K562 (cell line): ENCODE measurements around the gene RGS7BP. TPM values are rescaled to one million over a fixed set of nuclear protein-coding genes. Genes with fewer than 3 reads are reported as not detected.

ENCODE experiments used
- ATAC-seq: fragments of 200-7000 bp; cut with Tn5 transposase; 3 replicates; pipeline ENCODE4 v1.9.1; 2020; ENCODE audit warnings: moderate library complexity
- BruUV-seq: library from RNA; stranded (reverse); fragments of 400-500 nt; replicated peaks from 2 replicates; lab custom pipeline; 2021; lab: Mats Ljungman, UMichigan
- CTCF ChIA-PET: fragments of 300-600 bp; formaldehyde crosslinking; extraction: SDS; loops from one replicate; lab custom pipeline; 2021; ENCODE audit warnings: low intra/inter-chr PET ratio; lab: Yijun Ruan, JAX
- POLR2A ChIA-PET: fragments of 300-600, 350-650 bp; sonication (Branson Sonifier 250); formaldehyde crosslinking; extraction: SDS; loops from one replicate; lab custom pipeline; 2021; ENCODE audit warnings: antibody characterized with exemption, inconsistent platforms; lab: Yijun Ruan, JAX
- DNase-seq, 4 experiments: peaks; one replicate each; pipeline versions ENCODE4 v3.0.0 to v3.0.0-alpha.2; 2011 to 2018; ENCODE audit warnings: low spot score in 3 of 4, mixed read lengths in 3 of 4; ENCODE audit errors: extremely low read depth in 1 of 4
- FAIRE-seq: peaks from 2 replicates; lab custom pipeline; 2011; peaks lifted over from hg19 to GRCh38; lab: Jason Lieb, UNC
- H2AFZ ChIP-seq: 2 replicates; pipeline ENCODE4 v1.6.0; 2011; ENCODE audit warnings: low read depth, low read length, control low read depth, inconsistent platforms
- H3K27ac ChIP-seq: fragments of 200-600 bp; 3 replicates; pipeline ENCODE4 v1.8.0; 2011; ENCODE audit warnings: low read depth, mild to moderate bottlenecking, control low read depth, inconsistent platforms, low read length, moderate library complexity, mixed read lengths; ENCODE audit errors: extremely low read depth
- H3K27me3 ChIP-seq, 2 experiments: fragments of 300-600 bp in 1 of 2; 2 replicates in 1 of 2; 3 replicates in 1 of 2; pipeline versions ENCODE4 v1.6.0 to v1.8.0; 2011; ENCODE audit warnings: inconsistent platforms in 2 of 2, low read length in 2 of 2, mild to moderate bottlenecking in 1 of 2, mixed read lengths in 1 of 2, moderate library complexity in 1 of 2; ENCODE audit not compliant: control insufficient read depth in 2 of 2, insufficient read depth in 2 of 2
- H3K36me3 ChIP-seq: fragments of 300-600 bp; 3 replicates; pipeline ENCODE4 v1.8.0; 2011; ENCODE audit warnings: mild to moderate bottlenecking, low read length, inconsistent platforms; ENCODE audit not compliant: control insufficient read depth, insufficient read depth
- H3K4me1 ChIP-seq, 2 experiments: fragments of 200-600 bp in 1 of 2; replicated peaks in 1 of 2; 2 replicates in 1 of 2; 3 replicates in 1 of 2; pipeline versions ENCODE4 v1.5.1 to v1.8.0; 2011; ENCODE audit warnings: inconsistent platforms in 2 of 2, low read length in 2 of 2, mild to moderate bottlenecking in 1 of 2, mixed read lengths in 1 of 2, moderate library complexity in 1 of 2; ENCODE audit not compliant: control insufficient read depth in 2 of 2, insufficient read depth in 2 of 2
- H3K4me2 ChIP-seq: 2 replicates; pipeline ENCODE4 v1.6.1; 2011; ENCODE audit warnings: low read length, control low read depth, inconsistent platforms, mixed read lengths; ENCODE audit not compliant: insufficient read depth
- H3K4me3 ChIP-seq: fragments of 200-600 bp; sonication (generic), shearing (Covaris generic); 2 replicates; pipeline ENCODE4 v1.5.1; 2016; ENCODE audit warnings: control low read depth, inconsistent platforms
- H3K79me2 ChIP-seq: fragments of 200-600 bp; 3 replicates; pipeline ENCODE4 v1.8.0; 2011; ENCODE audit warnings: low read length, inconsistent platforms; ENCODE audit not compliant: control insufficient read depth, insufficient read depth
- H3K9ac ChIP-seq, 2 experiments: 2 replicates each; pipeline versions ENCODE4 v1.6.0 to v1.6.1; 2011; ENCODE audit warnings: low read depth in 2 of 2, low read length in 2 of 2, control low read depth in 1 of 2, inconsistent platforms in 1 of 2, mild to moderate bottlenecking in 1 of 2, mixed read lengths in 1 of 2; ENCODE audit not compliant: insufficient read depth in 1 of 2
- H3K9me1 ChIP-seq: one replicate; pipeline ENCODE4 v1.6.0; 2011; ENCODE audit warnings: inconsistent platforms, mild to moderate bottlenecking, low read length, moderate library complexity; ENCODE audit not compliant: control insufficient read depth, insufficient read depth
- H3K9me3 ChIP-seq: replicated peaks from 2 replicates; pipeline ENCODE4 v1.5.1; 2011; ENCODE audit warnings: low read depth, low read length, inconsistent platforms; ENCODE audit not compliant: control insufficient read depth, insufficient read depth
- H4K20me1 ChIP-seq: replicated peaks from 2 replicates; pipeline ENCODE4 v1.6.1; 2011; ENCODE audit warnings: low read length, inconsistent platforms, mixed read lengths; ENCODE audit not compliant: control insufficient read depth, insufficient read depth
- CHCHD3 ChIP-seq: fragments of 250-450 bp; sonication (Bioruptor Pico); IDR thresholded peaks from 2 replicates; pipeline ENCODE4 v2.1.2; 2022; ENCODE audit warnings: mild to moderate bottlenecking
- DMBX1 ChIP-seq: fragments of 250-450 bp; sonication (Bioruptor Pico); IDR thresholded peaks from 2 replicates; pipeline ENCODE4 v1.8.0; 2022; ENCODE audit warnings: inconsistent platforms, mild to moderate bottlenecking, moderate library complexity, borderline replicate concordance
- FOXA3 ChIP-seq, 2 experiments: fragments of 450-650 bp in 1 of 2; sonication (generic) in 1 of 2; formaldehyde crosslinking; IDR thresholded peaks in 1 of 2; conservative IDR thresholded peaks in 1 of 2; 2 replicates each; pipeline versions ENCODE4 v1.4.0 to v1.8.0; 2020 to 2022; ENCODE audit warnings: mild to moderate bottlenecking in 2 of 2, missing genetic modification reagents in 1 of 2
- HNRNPL ChIP-seq: fragments of 200-400 bp; formaldehyde crosslinking; IDR thresholded peaks from 2 replicates; pipeline ENCODE4 v1.6.1; 2017; ENCODE audit warnings: low read depth, mild to moderate bottlenecking, low read length
- IRF2 ChIP-seq: sonication (generic); formaldehyde crosslinking; IDR thresholded peaks from 2 replicates; pipeline ENCODE4 v1.8.1; 2022; ENCODE audit warnings: mild to moderate bottlenecking, missing genetic modification reagents
- KDM5B ChIP-seq: fragments of 200-600 bp; sonication (generic); IDR thresholded peaks from 2 replicates; pipeline ENCODE4 v1.6.1; 2012; ENCODE audit warnings: low read depth, mild to moderate bottlenecking, moderate library complexity, low read length, control low read depth, inconsistent platforms; ENCODE audit not compliant: insufficient replicate concordance
- MAFF ChIP-seq: IDR thresholded peaks from 2 replicates; pipeline ENCODE4 v1.6.1; 2012; ENCODE audit warnings: low read length, improper control_type of control experiment
- MTA3 ChIP-seq: fragments of 450-650 bp; formaldehyde crosslinking; IDR thresholded peaks from 2 replicates; pipeline ENCODE4 v1.6.1; 2017; ENCODE audit warnings: mild to moderate bottlenecking, borderline replicate concordance
- MYC ChIP-seq, 2 experiments: fragments of 250-450 bp in 1 of 2; sonication (Bioruptor Pico) in 1 of 2; IDR thresholded peaks; 2 replicates each; pipeline versions ENCODE4 v1.5.1 to v1.6.1; 2012 to 2021; ENCODE audit warnings: low read depth in 2 of 2, borderline replicate concordance in 1 of 2, improper control_type of control experiment in 1 of 2, low read length in 1 of 2, mild to moderate bottlenecking in 1 of 2, moderate library complexity in 1 of 2
- NFATC3 ChIP-seq: fragments of 450-650 bp; IDR thresholded peaks from 2 replicates; pipeline ENCODE4 v1.6.1; 2017; ENCODE audit warnings: mild to moderate bottlenecking
- SMARCA4 ChIP-seq: fragments of 450-650 bp; IDR thresholded peaks from 2 replicates; pipeline ENCODE4 v1.6.1; 2016
- SNRNP70 ChIP-seq: fragments of 200-400 bp; formaldehyde crosslinking; optimal IDR thresholded peaks from 2 replicates; pipeline ENCODE3; 2017; ENCODE audit warnings: low read depth, low read length
- TFAM ChIP-seq: fragments of 250-450 bp; sonication (Bioruptor Pico); conservative IDR thresholded peaks from 2 replicates; pipeline ENCODE4 v1.5.0; 2021; ENCODE audit warnings: mild to moderate bottlenecking, moderate library complexity
- U2AF2 ChIP-seq: fragments of 200-400 bp; formaldehyde crosslinking; optimal IDR thresholded peaks from 2 replicates; pipeline ENCODE3; 2017; ENCODE audit warnings: low read depth, mild to moderate bottlenecking, low read length
- ZNF197 ChIP-seq: fragments of 200-800 bp; sonication (Bioruptor generic); IDR thresholded peaks from 2 replicates; pipeline ENCODE4 v1.6.1; 2016; ENCODE audit warnings: low read depth, missing genetic modification characterization, missing compliant biosample characterization
- ZNF274 ChIP-seq: IDR thresholded peaks from 2 replicates; pipeline ENCODE4 v1.6.1; 2011; ENCODE audit warnings: low read depth, mild to moderate bottlenecking, low read length, moderate library complexity, borderline replicate concordance
- ZNF436 ChIP-seq: fragments of 250-450, 450-650 bp; sonication (Bioruptor Pico); formaldehyde crosslinking; IDR thresholded peaks from 2 replicates; pipeline ENCODE4 v1.7.0; 2020; ENCODE audit warnings: mild to moderate bottlenecking
- ZNF668 ChIP-seq: fragments of 250-450 bp; sonication (Bioruptor Pico); IDR thresholded peaks from 2 replicates; pipeline ENCODE4 v1.8.0; 2022; ENCODE audit warnings: mild to moderate bottlenecking, inconsistent platforms
- ZNF830 ChIP-seq: fragments of 250-450 bp; sonication (Bioruptor Pico); IDR thresholded peaks from 2 replicates; pipeline ENCODE4 v1.5.0; 2021; ENCODE audit warnings: mild to moderate bottlenecking
- WGBS: fragments of 100-300 bp; shearing (Covaris generic); methylation state at CpG from one replicate; pipeline ENCODE4 v1.1.6; 2016; ENCODE audit warnings: low coverage, mixed read lengths; ENCODE audit not compliant: insufficient coverage; ENCODE audit errors: missing lambda C conversion rate; 5-methylcytosine and 5-hydroxymethylcytosine counted together
- in situ Hi-C: fragments of 300-500 bp; cut with MboI; formaldehyde crosslinking; loops from 4 replicates; pipeline ENCODE4 v1.15.0; 2018; ENCODE audit warnings: inconsistent platforms, mixed read lengths
- intact Hi-C: fragments of 100-400 bp; cut with micrococcal nuclease; formaldehyde crosslinking; loops from 2 replicates; pipeline ENCODE4 v1.14.2; 2022
- polyA plus RNA-seq, 8 experiments: library from polyadenylated mRNA; depleted of rRNA in 4 of 8; stranded (reverse) in 5 of 8; unstranded in 3 of 8; fragments of >200 nt; fragmentation: Nextera tagmentation in 2 of 8; fragmentation: Illumina TruSeq in 1 of 8; extraction: Ambion mirVana in 2 of 8; extraction: Trizol in 1 of 8; gene quantifications; 2 replicates each; pipeline versions ENCODE4 v1.2.1 to v1.2.3, GENCODE V29; 2011 to 2014; ENCODE audit warnings: inconsistent platforms in 1 of 8, missing spikeins in 1 of 8
- total RNA-seq, 7 experiments: library from RNA; depleted of rRNA in 6 of 7; stranded (reverse); fragments of >200 nt in 6 of 7; fragmentation: Illumina TruSeq in 2 of 7; extraction: Trizol in 2 of 7; gene quantifications; 2 replicates each; pipeline versions ENCODE4 v1.2.1 to v1.2.3, GENCODE V29; 2011 to 2021; ENCODE audit warnings: low replicate concordance in 1 of 7
- TF ChIP-seq, protein P1 (sequence below), 2 experiments: fragments of 150-350 bp in 1 of 2; IDR thresholded peaks; 2 replicates each; pipeline ENCODE4 v1.6.1; 2012 to 2016; ENCODE audit warnings: low read depth in 2 of 2, low read length in 2 of 2, mild to moderate bottlenecking in 1 of 2, moderate library complexity in 1 of 2

Gene RGS7BP
- total and polyA plus RNA-seq, 9 of the 15 experiments (the other 6 are each of a cell fraction or from before 2014, with no cell fraction given) = not detected

DNA sequence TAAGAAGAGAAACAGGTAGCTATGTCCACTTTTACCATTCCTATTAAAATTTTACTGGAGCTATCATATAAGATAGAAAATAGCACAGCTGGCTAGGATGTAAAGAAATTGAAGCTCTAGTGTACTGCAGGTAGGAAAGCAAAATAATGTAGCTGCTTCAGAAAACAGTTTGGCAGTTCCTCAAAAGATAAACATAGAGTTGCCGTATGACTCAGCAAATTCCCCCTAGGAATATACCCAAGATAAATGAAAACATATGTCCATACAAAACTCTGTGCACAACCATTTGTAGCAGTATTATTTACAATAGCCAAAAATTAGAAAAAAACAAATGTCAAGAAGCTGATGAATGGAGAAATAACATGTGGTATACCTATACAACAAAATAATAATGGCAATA, 119.9 kb downstream of the RGS7BP start (continued):
- TF ChIP-seq FOXA3 (CRISPR knock-in tag; conservative IDR thresholded peaks at IDR 0.05 in 1 of 2, IDR thresholded peaks at IDR 0.05 in 1 of 2) = 0 out of 4 replicates have a peak, but pooled peaks of 1 of the 2 experiments have one; percentile 10
- TF ChIP-seq MAFF = peak; percentile 88

DNA sequence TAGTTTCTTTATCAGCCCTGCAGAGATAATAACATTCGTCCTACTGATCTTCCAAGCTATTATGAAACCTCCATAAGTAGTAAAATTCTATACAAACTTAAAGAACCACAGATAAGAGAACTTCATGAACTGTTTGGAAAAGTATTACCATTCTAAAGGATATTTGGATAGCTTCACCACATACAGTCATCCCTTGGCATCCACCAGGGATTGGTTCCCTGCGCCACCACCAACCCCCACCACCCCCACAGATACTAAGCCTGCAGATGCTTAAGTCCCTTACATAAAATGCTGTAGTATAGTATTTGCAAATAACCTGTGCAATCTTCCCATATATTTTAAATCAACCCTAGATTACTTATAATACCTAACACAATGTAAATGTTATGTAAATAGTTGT, 123.1 kb downstream of the RGS7BP start:
- DNase-seq (no peak), FAIRE-seq (no peak), ATAC-seq (no peak)
- H3K9ac ChIP-seq = no peak overlapping the region
- H3K27ac ChIP-seq = no peak overlapping the region
- in situ Hi-C loops (loop anchor here (25.0 kb wide), 1 partner anchor 858 kb away; the partner anchor contains the start of gene ADAMTS6), intact Hi-C loops (no loop called here)
- H3K79me2 ChIP-seq = no peaks in the 10 kb centered on the region
- no peak overlapping the region for H3K4me3 ChIP-seq
- no peaks in the 10 kb centered on the region for H3K9me3 ChIP-seq
- H3K4me1 ChIP-seq = no peaks in the 10 kb centered on the region
- no peak overlapping the region for H3K4me2 ChIP-seq
- no TSS peak for BruUV-seq
- H3K9me1 ChIP-seq = no peaks in the 10 kb centered on the region
- no peaks in the 10 kb centered on the region for H3K36me3 ChIP-seq
- ChIA-PET CTCF (no interaction called here), POLR2A (interaction anchor here (0.7 kb wide), 1 partner anchor 91 kb away, joined by 3 read pairs; no protein-coding TSS in a partner anchor)
- H2AFZ ChIP-seq = no peak overlapping the region
- no peaks in the 10 kb centered on the region for H4K20me1 ChIP-seq
- WGBS = 14% methylated on average over 2 of the region's 2 CpGs
- no peaks in the 10 kb centered on the region; a peak in 1 of 5 replicates for H3K27me3 ChIP-seq
- TF ChIP-seq MTA3 (no peak), U2AF2 (no peak), TFAM (no peak), SNRNP70 (no peak), HNRNPL (no peak), ZNF436 (no peak), ZNF274 (no peak), KDM5B (no peak), SMARCA4 (no peak), CHCHD3 (no peak), MYC (IDR thresholded peaks at IDR 0.05; ENCODE audit: low read depth, low read length) (no peak), MYC (CRISPR knock-in tag; IDR thresholded peaks at IDR 0.05; ENCODE audit: borderline replicate concordance, low read depth) (no peak), ZNF197 (CRISPR knock-in tag) (no peak), DMBX1 (CRISPR knock-in tag) (no peak), IRF2 (no peak), ZNF830 (CRISPR knock-in tag) (no peak), ZNF668 (no peak), NFATC3 (no peak)
- TF ChIP-seq, protein P1, sequence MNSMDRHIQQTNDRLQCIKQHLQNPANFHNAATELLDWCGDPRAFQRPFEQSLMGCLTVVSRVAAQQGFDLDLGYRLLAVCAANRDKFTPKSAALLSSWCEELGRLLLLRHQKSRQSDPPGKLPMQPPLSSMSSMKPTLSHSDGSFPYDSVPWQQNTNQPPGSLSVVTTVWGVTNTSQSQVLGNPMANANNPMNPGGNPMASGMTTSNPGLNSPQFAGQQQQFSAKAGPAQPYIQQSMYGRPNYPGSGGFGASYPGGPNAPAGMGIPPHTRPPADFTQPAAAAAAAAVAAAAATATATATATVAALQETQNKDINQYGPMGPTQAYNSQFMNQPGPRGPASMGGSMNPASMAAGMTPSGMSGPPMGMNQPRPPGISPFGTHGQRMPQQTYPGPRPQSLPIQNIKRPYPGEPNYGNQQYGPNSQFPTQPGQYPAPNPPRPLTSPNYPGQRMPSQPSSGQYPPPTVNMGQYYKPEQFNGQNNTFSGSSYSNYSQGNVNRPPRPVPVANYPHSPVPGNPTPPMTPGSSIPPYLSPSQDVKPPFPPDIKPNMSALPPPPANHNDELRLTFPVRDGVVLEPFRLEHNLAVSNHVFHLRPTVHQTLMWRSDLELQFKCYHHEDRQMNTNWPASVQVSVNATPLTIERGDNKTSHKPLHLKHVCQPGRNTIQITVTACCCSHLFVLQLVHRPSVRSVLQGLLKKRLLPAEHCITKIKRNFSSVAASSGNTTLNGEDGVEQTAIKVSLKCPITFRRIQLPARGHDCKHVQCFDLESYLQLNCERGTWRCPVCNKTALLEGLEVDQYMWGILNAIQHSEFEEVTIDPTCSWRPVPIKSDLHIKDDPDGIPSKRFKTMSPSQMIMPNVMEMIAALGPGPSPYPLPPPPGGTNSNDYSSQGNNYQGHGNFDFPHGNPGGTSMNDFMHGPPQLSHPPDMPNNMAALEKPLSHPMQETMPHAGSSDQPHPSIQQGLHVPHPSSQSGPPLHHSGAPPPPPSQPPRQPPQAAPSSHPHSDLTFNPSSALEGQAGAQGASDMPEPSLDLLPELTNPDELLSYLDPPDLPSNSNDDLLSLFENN (IDR thresholded peaks at IDR 0.05; ENCODE audit: low read depth in 2 of 2, low read length in 2 of 2) = no peak
